ENCODE results near the gene FXYD1. TPM values are rescaled to one million over a fixed set of nuclear protein-coding genes. Genes with fewer than 3 reads are reported as not detected.

Gene FXYD1
- total and polyA plus RNA-seq, 2 of the 8 experiments (the other 6 are each of a cell fraction or from before 2014, with no cell fraction given): 1.6 to 8.1 TPM

GRCh38 chr19:35093941-35094647 is 44.5 kb upstream of the FXYD1 start:
- no peak overlapping the region for H3K9ac ChIP-seq (replicated peaks in 1 of 4; ENCODE audit: extremely low read depth in 1 of 4, low read depth in 3 of 4, low read length in 3 of 4)
- H2BK120ac ChIP-seq (replicated peaks; ENCODE audit: low read depth, low read length): no peak overlapping the region
- peaks cover 5% of the 10 kb centered on the region; the same call in 1 of the 2 replicates for H3K23me2 ChIP-seq (ENCODE audit: low read depth, low read length)
- peaks cover 3 to 7% (median 6%) of the 10 kb centered on the region in 4 experiments; a peak in 6 of 7 replicates for H3K4me1 ChIP-seq (replicated peaks in 1 of 4; ENCODE audit: control insufficient read depth in 3 of 4, insufficient read depth in 4 of 4, low read length in 3 of 4)
- no peaks in the 10 kb centered on the region for H3K27me3 ChIP-seq (replicated peaks in 1 of 4; ENCODE audit: control insufficient read depth in 3 of 4, extremely low read depth in 1 of 4, insufficient read depth in 3 of 4, low read length in 3 of 4)
- CTCF ChIA-PET (ENCODE audit: partially characterized antibody): interaction anchor here (0.9 to 5.1 kb wide), 3 partner anchors 27 to 42 kb away, joined by 3 to 56 read pairs (median 30); partner anchors contain the start of gene LGI4
- no peak overlapping the region for H4K91ac ChIP-seq (replicated peaks; ENCODE audit: insufficient read length, low read length)
- no peak overlapping the region for H4K8ac ChIP-seq (ENCODE audit: extremely low read depth, insufficient read depth, low read length)
- H3K4me2 ChIP-seq (ENCODE audit: insufficient read depth in 1 of 2, low read depth in 2 of 2, low read length in 2 of 2): no peak overlapping the region
- H2BK15ac ChIP-seq (ENCODE audit: low read length): no peak overlapping the region
- DNase-seq (ENCODE audit: low read depth in 1 of 2, low spot score in 2 of 2) (no peak), FAIRE-seq (no peak)
- H2AFZ ChIP-seq (ENCODE audit: low read length): no peak overlapping the region
- no peak overlapping the region for H3K4ac ChIP-seq (replicated peaks; ENCODE audit: insufficient read length, low read depth, low read length)
- POLR2A ChIA-PET (ENCODE audit: partially characterized antibody): interaction anchor here (1.0 kb wide), 1 partner anchor 38 kb away, joined by 3 read pairs; no protein-coding TSS in a partner anchor
- no peaks in the 10 kb centered on the region for H3K79me1 ChIP-seq (ENCODE audit: low read depth, low read length)
- H3K14ac ChIP-seq (ENCODE audit: insufficient read length): no peak overlapping the region
- H4K5ac ChIP-seq (ENCODE audit: insufficient read length, low read depth, low read length): no peak overlapping the region
- H3K56ac ChIP-seq (replicated peaks; ENCODE audit: insufficient read length, low read depth, low read length): no peak overlapping the region
- WGBS, 2 experiments (ENCODE audit: extremely low coverage in 1 of 2, insufficient coverage in 1 of 2, insufficient read length in 1 of 2, insufficient replicate concordance in 2 of 2, low coverage in 1 of 2, low lambda C conversion rate in 2 of 2, missing lambda C conversion rate in 1 of 2): 88% methylated on average over 11 of the region's 11 CpGs; no CpG with 5 or more reads in 1 of the 2 experiments
- no peaks in the 10 kb centered on the region for H3K36me3 ChIP-seq (ENCODE audit: control insufficient read depth in 2 of 4, insufficient read depth in 4 of 4, low read length in 3 of 4)
- no peak overlapping the region for H3K27ac ChIP-seq (ENCODE audit: low read depth, low read length)
- H3K23ac ChIP-seq (ENCODE audit: insufficient read length): no peak overlapping the region
- no peak overlapping the region for H2AK5ac ChIP-seq (ENCODE audit: low read depth, low read length)
- H3K9me3 ChIP-seq (ENCODE audit: insufficient read depth in 2 of 2, low read depth in 1 of 2, low read length in 1 of 2): no peaks in the 10 kb centered on the region
- no peak overlapping the region for H3K4me3 ChIP-seq (ENCODE audit: extremely low read depth in 1 of 4, insufficient read depth in 2 of 4, low read depth in 3 of 4, low read length in 4 of 4)
- H4K20me1 ChIP-seq (replicated peaks in 1 of 2; ENCODE audit: control insufficient read depth in 1 of 2, insufficient read depth in 2 of 2, low read length in 2 of 2): no peaks in the 10 kb centered on the region
- H3K79me2 ChIP-seq (ENCODE audit: control insufficient read depth in 1 of 2, insufficient read depth in 2 of 2, low read length in 2 of 2): no peaks in the 10 kb centered on the region
- no peak overlapping the region for H3K18ac ChIP-seq (ENCODE audit: extremely low read depth, low read length)
- H2BK20ac ChIP-seq (ENCODE audit: low read length): no peak overlapping the region
- H2BK5ac ChIP-seq (ENCODE audit: low read depth, low read length): no peak overlapping the region
- no peak overlapping the region for H2BK12ac ChIP-seq (ENCODE audit: low read depth, low read length)
- TF ChIP-seq RFX5 (IDR thresholded peaks at IDR 0.05; ENCODE audit: borderline replicate concordance, low read depth, low read length): no peak
- TF ChIP-seq GABPA (IDR thresholded peaks at IDR 0.05; ENCODE audit: borderline replicate concordance, insufficient read depth, low read length): no peak
- no peak for TF ChIP-seq CBX8 (IDR thresholded peaks at IDR 0.05; ENCODE audit: borderline replicate concordance, low read depth, low read length)
- no peak for TF ChIP-seq POLR2A (IDR thresholded peaks at IDR 0.05; ENCODE audit: control extremely low read depth in 1 of 2, low read depth in 2 of 2, low read length in 2 of 2)
- TF ChIP-seq SIX5 (IDR thresholded peaks at IDR 0.05; ENCODE audit: low read depth, low read length): no peak
- no peak for TF ChIP-seq ATF3 (IDR thresholded peaks at IDR 0.05; ENCODE audit: insufficient read depth, low read depth, low read length)
- TF ChIP-seq USF2 (IDR thresholded peaks at IDR 0.05; ENCODE audit: low read length): no peak
- no peak for TF ChIP-seq ASH2L (IDR thresholded peaks at IDR 0.05; ENCODE audit: low read length)
- no peak for TF ChIP-seq MAFK (IDR thresholded peaks at IDR 0.05; ENCODE audit: low read depth, low read length)
- TF ChIP-seq TAF7 (optimal IDR thresholded peaks at IDR 0.05; ENCODE audit: borderline replicate concordance, low read depth, low read length): no peak
- TF ChIP-seq SP1 (IDR thresholded peaks at IDR 0.05; ENCODE audit: low read depth, low read length): no peak
- no peak for TF ChIP-seq CBX5 (IDR thresholded peaks at IDR 0.05; ENCODE audit: low read depth, low read length)

Measured in H1 (cell line).